OCI-LY3 (cell line): ENCODE measurements around the gene MRPS14.

Experiments
- EZH2phosphoT487 ChIP-seq: fragments of 200-600 bp; shearing (Covaris generic); IDR thresholded peaks from 2 replicates; pipeline ENCODE4 v1.6.1; 2018; ENCODE audit warnings: antibody characterized with exemption, mixed run types, low read depth
- TF ChIP-seq, protein P1 (sequence below): fragments of 200-600, 300-600 bp; sonication (generic); IDR thresholded peaks from 2 replicates; pipeline ENCODE4 v1.5.1; 2014; ENCODE audit warnings: antibody characterized with exemption, low read length, low read depth

DNA sequence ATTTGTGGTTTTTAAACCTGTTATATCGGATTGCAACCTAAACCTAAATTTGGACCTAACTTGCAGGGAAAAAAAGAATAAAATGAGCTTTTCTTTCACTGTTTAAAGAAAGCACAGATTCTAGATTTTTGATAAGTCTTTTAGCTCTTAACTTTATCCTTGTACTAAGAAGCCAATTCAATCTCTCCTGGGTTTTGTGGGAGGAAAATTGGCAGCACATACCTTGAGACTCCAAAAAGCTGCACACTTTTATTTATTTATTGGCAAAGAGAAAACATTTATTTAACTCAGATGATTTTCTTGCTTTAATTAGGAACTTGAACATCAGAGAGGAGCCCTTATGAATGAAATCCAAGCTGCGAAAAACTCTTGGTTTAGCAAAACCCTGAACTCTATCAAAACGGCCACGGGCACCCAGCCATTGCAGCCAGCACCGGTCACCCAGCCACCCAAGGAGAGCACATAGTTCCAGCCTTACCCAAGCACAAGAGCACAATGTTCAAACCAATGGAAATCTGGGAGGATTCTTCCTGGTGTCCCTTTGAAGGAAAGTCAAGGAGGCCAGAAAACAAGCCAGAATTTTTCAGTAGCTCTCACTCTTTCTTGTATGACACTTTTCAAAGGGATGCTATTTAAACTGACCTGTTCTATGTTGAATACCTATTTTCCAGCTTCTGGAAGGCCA is 33.5 kb downstream of the MRPS14 start:
- TF ChIP-seq, protein P1, sequence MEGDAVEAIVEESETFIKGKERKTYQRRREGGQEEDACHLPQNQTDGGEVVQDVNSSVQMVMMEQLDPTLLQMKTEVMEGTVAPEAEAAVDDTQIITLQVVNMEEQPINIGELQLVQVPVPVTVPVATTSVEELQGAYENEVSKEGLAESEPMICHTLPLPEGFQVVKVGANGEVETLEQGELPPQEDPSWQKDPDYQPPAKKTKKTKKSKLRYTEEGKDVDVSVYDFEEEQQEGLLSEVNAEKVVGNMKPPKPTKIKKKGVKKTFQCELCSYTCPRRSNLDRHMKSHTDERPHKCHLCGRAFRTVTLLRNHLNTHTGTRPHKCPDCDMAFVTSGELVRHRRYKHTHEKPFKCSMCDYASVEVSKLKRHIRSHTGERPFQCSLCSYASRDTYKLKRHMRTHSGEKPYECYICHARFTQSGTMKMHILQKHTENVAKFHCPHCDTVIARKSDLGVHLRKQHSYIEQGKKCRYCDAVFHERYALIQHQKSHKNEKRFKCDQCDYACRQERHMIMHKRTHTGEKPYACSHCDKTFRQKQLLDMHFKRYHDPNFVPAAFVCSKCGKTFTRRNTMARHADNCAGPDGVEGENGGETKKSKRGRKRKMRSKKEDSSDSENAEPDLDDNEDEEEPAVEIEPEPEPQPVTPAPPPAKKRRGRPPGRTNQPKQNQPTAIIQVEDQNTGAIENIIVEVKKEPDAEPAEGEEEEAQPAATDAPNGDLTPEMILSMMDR = no peak
- TF ChIP-seq EZH2phosphoT487 = no peak
